HAP-1 (cell line): ENCODE results near the gene KAZN.
A peak's percentile ranks its signal among the peaks of the same experiment; 100 is the strongest.

Experiments
- DNase-seq, 2 experiments: peaks; one replicate each; pipeline ENCODE4 v3.0.0-alpha.2; 2016 to 2020; ENCODE audit warnings: low spot score in 2 of 2
- H3K27me3 ChIP-seq: fragments of 250-450 bp; sonication (Bioruptor Pico); 2 replicates; pipeline ENCODE4 v1.5.1; 2020; ENCODE audit warnings: low read depth, mild to moderate bottlenecking, moderate library complexity
- H3K36me3 ChIP-seq: fragments of 250-450 bp; sonication (Bioruptor Pico); replicated peaks from 2 replicates; pipeline ENCODE4 v1.5.1; 2020; ENCODE audit warnings: mild to moderate bottlenecking
- H3K4me1 ChIP-seq: fragments of 250-450 bp; sonication (Bioruptor Pico); 2 replicates; pipeline ENCODE4 v1.5.1; 2020; ENCODE audit warnings: mild to moderate bottlenecking
- H3K4me3 ChIP-seq: fragments of 250-450 bp; sonication (Bioruptor Pico); 2 replicates; pipeline ENCODE4 v1.5.1; 2020; ENCODE audit warnings: mild to moderate bottlenecking, moderate library complexity
- H3K9me3 ChIP-seq: fragments of 250-450 bp; sonication (Bioruptor Pico); 2 replicates; pipeline ENCODE4 v1.5.1; 2020; ENCODE audit warnings: mild to moderate bottlenecking, moderate library complexity
- in situ Hi-C: fragments of 300-500 bp; cut with MboI; formaldehyde crosslinking; loops from 3 replicates; pipeline ENCODE4 v1.14.3; 2020; ENCODE audit warnings: low sequenced_read_pairs, inconsistent platforms, mixed read lengths

The KAZN gene

GRCh38 chr1:15137809-15138208 lies 539.3 kb downstream of the KAZN start:
- Histone ChIP-seq H3K36me3 (no peaks in the 10 kb centered on the region), H3K9me3 (no peaks in the 10 kb centered on the region), H3K27me3 (no peaks in the 10 kb centered on the region; the same call in 1 of the 2 replicates), H3K4me1 (no peaks in the 10 kb centered on the region; the same call in 1 of the 2 replicates), H3K4me3 (no peak overlapping the region)
- in situ Hi-C loops = loop anchor here (5.0 kb wide), 1 partner anchor 139 kb away; no protein-coding TSS in a partner anchor
- no peak for DNase-seq

- in situ Hi-C loops = loop anchor here (5.0 kb wide), 1 partner anchor 137 kb away; no protein-coding TSS in a partner anchor
- Histone ChIP-seq H3K36me3 (no peaks in the 10 kb centered on the region), H3K4me1 (no peaks in the 10 kb centered on the region; the same call in 1 of the 2 replicates), H3K4me3 (no peak overlapping the region), H3K9me3 (no peaks in the 10 kb centered on the region), H3K27me3 (no peaks in the 10 kb centered on the region; the same call in 1 of the 2 replicates)
- DNase-seq = no peak
These were observed 541.3 kb downstream of the KAZN start for GRCh38 chr1:15139654-15140350.

DNA sequence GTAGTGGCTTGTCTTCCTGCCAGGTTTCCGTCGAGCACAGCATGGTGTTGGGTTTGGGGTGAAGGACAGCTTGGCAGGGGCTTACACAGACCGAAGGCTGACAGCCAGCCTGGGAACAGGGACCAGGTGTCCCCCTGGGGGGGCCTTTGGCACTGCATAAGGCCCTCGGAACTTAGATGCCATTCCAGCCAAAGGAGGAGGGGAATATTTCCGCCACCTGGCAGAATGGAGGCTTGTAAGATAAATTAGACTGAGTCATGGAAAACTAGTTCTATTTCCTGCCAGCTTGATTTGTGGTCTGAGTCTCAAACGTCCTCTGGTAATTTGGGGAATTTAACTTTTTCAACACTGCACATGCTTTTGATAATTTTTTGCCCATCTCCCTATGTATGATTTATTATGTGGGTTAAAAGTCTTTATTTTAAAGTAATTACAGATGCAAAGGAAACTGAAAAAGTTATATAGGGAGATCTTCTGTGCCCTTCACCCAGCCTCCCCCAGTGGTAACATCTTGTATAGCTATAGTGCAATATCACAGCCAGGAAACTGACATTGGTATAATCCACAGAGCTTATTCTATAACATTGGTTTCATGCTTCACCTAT lies 543.6 kb downstream of the KAZN start:
- Histone ChIP-seq H3K4me1 (no peaks in the 10 kb centered on the region), H3K27me3 (no peaks in the 10 kb centered on the region; the same call in 1 of the 2 replicates), H3K9me3 (no peaks in the 10 kb centered on the region), H3K36me3 (no peaks in the 10 kb centered on the region), H3K4me3 (no peak overlapping the region)
- in situ Hi-C loops = no loop called here
- DNase-seq = no peak

GRCh38 chr1:15145327-15145726 lies 546.8 kb downstream of the KAZN start:
- Histone ChIP-seq H3K4me3 (no peak overlapping the region), H3K27me3 (no peaks in the 10 kb centered on the region; the same call in 1 of the 2 replicates), H3K4me1 (no peaks in the 10 kb centered on the region), H3K9me3 (no peaks in the 10 kb centered on the region), H3K36me3 (no peaks in the 10 kb centered on the region)
- no peak for DNase-seq
- in situ Hi-C loops = no loop called here

DNA sequence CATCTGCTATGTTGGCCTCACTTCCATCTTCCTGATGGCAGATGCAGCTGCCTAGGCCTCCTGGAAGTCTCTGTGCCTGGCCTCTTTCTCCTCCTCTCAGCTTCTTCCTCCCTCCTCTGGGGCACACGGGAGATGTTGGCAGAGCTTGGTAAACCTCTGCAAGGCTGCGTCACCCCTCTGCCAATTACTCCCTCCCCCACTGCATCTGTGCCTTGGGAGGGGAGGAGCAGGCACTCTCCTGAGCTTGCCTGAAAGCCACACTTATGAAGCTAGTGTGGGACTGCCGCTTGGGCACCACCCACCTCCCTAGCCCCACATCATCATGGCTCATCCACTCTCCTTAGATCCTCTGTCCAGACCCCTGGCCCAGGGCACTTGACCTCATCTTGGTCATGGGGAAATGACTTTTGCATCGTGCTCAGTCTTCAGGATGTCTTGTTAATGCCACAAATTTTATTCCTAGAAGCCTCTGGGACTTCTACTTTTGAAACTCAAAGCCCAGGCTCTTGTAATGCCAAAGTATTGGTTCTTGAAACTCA lies 547.7 kb downstream of the KAZN start:
- no peak overlapping the region for H3K4me3 ChIP-seq
- H3K4me1 ChIP-seq = no peaks in the 10 kb centered on the region
- in situ Hi-C loops = no loop called here
- H3K36me3 ChIP-seq = no peaks in the 10 kb centered on the region
- no peaks in the 10 kb centered on the region for H3K9me3 ChIP-seq
- no peak for DNase-seq
- H3K27me3 ChIP-seq = no peaks in the 10 kb centered on the region; the same call in 1 of the 2 replicates

DNA sequence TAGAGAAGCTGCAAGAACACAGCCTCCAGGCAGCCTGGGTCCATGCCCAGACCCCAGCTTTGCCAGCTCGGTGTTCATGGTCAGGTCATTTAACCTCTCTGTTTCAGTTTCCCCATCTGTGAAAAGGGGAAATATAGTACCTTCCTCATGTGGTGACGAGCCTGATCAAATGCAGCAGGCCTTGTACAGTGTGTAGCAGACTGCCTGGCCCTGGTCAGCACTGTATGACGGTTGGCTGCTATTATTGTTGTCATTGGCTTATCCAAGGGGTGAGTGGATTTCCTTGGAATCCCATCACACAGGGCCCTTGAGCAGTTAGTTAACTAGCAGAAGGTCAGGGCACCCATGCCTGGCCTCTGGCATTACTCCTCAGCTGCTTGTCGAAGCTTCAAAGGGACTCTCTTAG lies 548.5 kb downstream of the KAZN start:
- Histone ChIP-seq H3K36me3 (no peaks in the 10 kb centered on the region), H3K27me3 (no peaks in the 10 kb centered on the region), H3K9me3 (no peaks in the 10 kb centered on the region), H3K4me1 (no peaks in the 10 kb centered on the region), H3K4me3 (no peak overlapping the region)
- DNase-seq = no peak
- in situ Hi-C loops = no loop called here

GRCh38 chr1:15148004-15148403 lies 549.5 kb downstream of the KAZN start:
- in situ Hi-C loops = no loop called here
- Histone ChIP-seq H3K4me1 (no peaks in the 10 kb centered on the region), H3K4me3 (no peak overlapping the region), H3K27me3 (no peaks in the 10 kb centered on the region), H3K9me3 (no peaks in the 10 kb centered on the region), H3K36me3 (no peaks in the 10 kb centered on the region)
- no peak for DNase-seq

DNA sequence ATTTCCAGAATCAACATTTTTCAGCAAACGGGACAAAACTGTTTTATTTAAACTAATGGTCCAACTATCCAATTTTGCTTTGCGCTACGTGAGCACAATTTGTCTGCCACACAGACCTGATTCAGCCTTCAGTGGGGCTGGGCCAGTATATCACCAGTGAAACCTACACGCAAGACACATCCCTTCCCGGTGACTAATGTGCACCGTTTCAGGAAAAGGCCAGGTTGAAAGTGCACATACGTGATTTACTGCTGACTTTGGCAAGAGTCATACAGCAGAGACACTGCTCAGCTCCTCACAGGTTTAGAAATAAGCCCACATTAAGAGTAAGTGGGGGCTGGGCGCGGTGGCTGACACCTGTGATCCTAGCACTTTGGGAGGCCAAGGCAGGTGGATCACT lies 550.0 kb downstream of the KAZN start:
- no peak for DNase-seq
- in situ Hi-C loops = no loop called here
- Histone ChIP-seq H3K36me3 (no peaks in the 10 kb centered on the region), H3K4me3 (no peak overlapping the region), H3K27me3 (no peaks in the 10 kb centered on the region), H3K4me1 (no peaks in the 10 kb centered on the region), H3K9me3 (no peaks in the 10 kb centered on the region)

DNA sequence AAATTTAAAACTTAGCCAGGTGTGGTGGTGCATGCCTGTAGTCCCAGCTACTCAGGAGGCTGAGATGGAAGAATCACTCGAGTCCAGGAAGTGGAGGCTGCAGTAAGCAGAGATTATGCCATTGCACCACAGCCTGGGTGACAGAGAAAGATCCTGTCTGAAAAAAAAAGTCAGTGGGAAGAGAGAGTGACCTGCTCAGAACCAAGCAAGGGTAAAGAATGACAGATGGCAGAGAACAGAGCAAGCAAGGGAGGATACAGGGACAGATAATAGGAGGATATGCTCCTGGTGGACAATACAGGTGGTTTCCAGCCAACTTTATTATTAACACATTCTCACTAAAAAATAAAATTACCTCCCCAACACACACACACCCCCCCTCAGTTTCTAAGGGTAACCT lies 550.5 kb downstream of the KAZN start:
- Histone ChIP-seq H3K27me3 (no peaks in the 10 kb centered on the region), H3K36me3 (no peaks in the 10 kb centered on the region), H3K9me3 (no peaks in the 10 kb centered on the region), H3K4me3 (no peak overlapping the region), H3K4me1 (no peaks in the 10 kb centered on the region)
- no peak for DNase-seq
- in situ Hi-C loops = no loop called here

- H3K4me3 ChIP-seq = no peak overlapping the region
- H3K4me1 ChIP-seq = no peaks in the 10 kb centered on the region
- no peaks in the 10 kb centered on the region for H3K36me3 ChIP-seq
- DNase-seq = no peak
- in situ Hi-C loops = no loop called here
- H3K9me3 ChIP-seq = no peaks in the 10 kb centered on the region
- H3K27me3 ChIP-seq = no peaks in the 10 kb centered on the region
These were observed 551.9 kb downstream of the KAZN start for GRCh38 chr1:15150376-15150775.

- in situ Hi-C loops = no loop called here
- Histone ChIP-seq H3K4me1 (no peaks in the 10 kb centered on the region), H3K4me3 (no peak overlapping the region), H3K27me3 (no peaks in the 10 kb centered on the region), H3K9me3 (no peaks in the 10 kb centered on the region), H3K36me3 (no peaks in the 10 kb centered on the region)
- DNase-seq = no peak
These were observed 552.9 kb downstream of the KAZN start for GRCh38 chr1:15151377-15151806.

DNA sequence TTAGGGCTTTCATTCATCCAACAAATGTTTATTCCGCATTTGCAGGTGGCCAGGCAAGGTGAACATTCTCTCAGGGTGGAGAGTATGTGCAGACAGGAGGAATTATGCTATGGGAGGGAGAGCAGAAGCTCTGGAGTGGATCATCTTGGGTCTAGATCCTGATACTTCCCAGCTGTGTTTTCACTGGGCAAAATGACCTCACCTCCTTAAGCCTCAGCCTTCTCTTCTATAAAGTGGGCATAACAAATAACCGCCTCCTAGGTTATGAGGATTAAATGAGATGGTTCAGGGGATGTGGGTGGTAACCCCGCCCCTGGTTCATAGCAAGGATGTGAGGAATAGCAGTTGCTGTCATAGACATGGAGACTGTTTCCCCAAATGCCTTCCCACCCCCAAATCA lies 553.4 kb downstream of the KAZN start:
- in situ Hi-C loops = no loop called here
- Histone ChIP-seq H3K36me3 (no peaks in the 10 kb centered on the region), H3K4me3 (peak overlapping the region; percentile 47), H3K27me3 (no peaks in the 10 kb centered on the region), H3K9me3 (no peaks in the 10 kb centered on the region), H3K4me1 (no peaks in the 10 kb centered on the region)
- no peak for DNase-seq

- in situ Hi-C loops = no loop called here
- peak; percentile 72 to 85 for DNase-seq
- no peaks in the 10 kb centered on the region for H3K9me3 ChIP-seq
- no peaks in the 10 kb centered on the region for H3K4me1 ChIP-seq
- H3K36me3 ChIP-seq = no peaks in the 10 kb centered on the region
- H3K27me3 ChIP-seq = no peaks in the 10 kb centered on the region
- peak overlapping the region; percentile 47 for H3K4me3 ChIP-seq
These were observed 554.1 kb downstream of the KAZN start for GRCh38 chr1:15152318-15153183.
